ENCODE results near the gene RNF115. TPM values are rescaled to one million over a fixed set of nuclear protein-coding genes. Genes with fewer than 3 reads are reported as not detected.

Gene RNF115
- total and polyA plus RNA-seq, 2 of the 4 experiments (the other 2 are of a cell fraction), result 13.5 to 22.9 TPM

GRCh38 chr1:145757420-145757819, 66.5 kb downstream of the RNF115 start:
- Histone ChIP-seq H3K14ac (replicated peaks; ENCODE audit: low read depth, low read length) (no peak overlapping the region), H2AK5ac (ENCODE audit: low read depth, low read length) (no peak overlapping the region), H3K4ac (ENCODE audit: low read depth, low read length) (no peak overlapping the region), H3K9me1 (ENCODE audit: insufficient read depth, low read length) (0 out of 2 replicates have a peak, but pooled peaks cover 3% of the 10 kb centered on the region), H3K79me1 (ENCODE audit: low read depth in 1 of 2, low read length in 2 of 2) (peaks cover 26 to 78% of the 10 kb centered on the region in 2 experiments), H3K27ac (ENCODE audit: insufficient read depth, low read length) (no peak overlapping the region), H3K18ac (ENCODE audit: low read depth, low read length) (no peak overlapping the region), H2BK20ac (ENCODE audit: low read depth, low read length) (no peak overlapping the region), H3K56ac (ENCODE audit: extremely low read depth, insufficient read depth, low read length) (no peak overlapping the region), H3K9me3 (ENCODE audit: control insufficient read depth, insufficient read depth, low read length) (peaks cover 2% of the 10 kb centered on the region; the same call in 1 of the 2 replicates), H3K23ac (ENCODE audit: low read depth, low read length) (no peak overlapping the region), H3K36me3 (ENCODE audit: control insufficient read depth, insufficient read depth, low read length) (peaks cover 13% of the 10 kb centered on the region), H3K4me1 (ENCODE audit: control insufficient read depth, insufficient read depth, low read length) (peaks cover under 1% of the 10 kb centered on the region; the same call in 1 of the 2 replicates), H2BK5ac (ENCODE audit: low read depth, low read length, poor library complexity, severe bottlenecking) (no peak overlapping the region), H2BK120ac (ENCODE audit: low read depth, low read length) (no peak overlapping the region), H3K9ac (ENCODE audit: low read depth, low read length) (no peak overlapping the region), H2BK15ac (ENCODE audit: low read depth, low read length) (no peak overlapping the region), H4K8ac (ENCODE audit: low read depth in 2 of 2, low read length in 2 of 2) (no peak overlapping the region), H3K4me2 (ENCODE audit: low read depth, low read length) (no peak overlapping the region), H4K91ac (ENCODE audit: insufficient read depth, low read depth, low read length) (no peak overlapping the region), H3K27me3 (ENCODE audit: control insufficient read depth, insufficient read depth, low read length) (no peaks in the 10 kb centered on the region), H4K20me1 (ENCODE audit: insufficient read depth, low read length) (no peaks in the 10 kb centered on the region), H4K5ac (ENCODE audit: low read depth, low read length) (no peak overlapping the region; the same call in 1 of the 2 replicates), H3K4me3 (ENCODE audit: insufficient read depth, low read depth, low read length) (no peak overlapping the region), H2AK9ac (replicated peaks; ENCODE audit: low read depth, low read length, poor library complexity) (no peak overlapping the region), H2AFZ (replicated peaks; ENCODE audit: low read length, poor library complexity) (no peak overlapping the region)
- dilution Hi-C loops (cut with HindIII; ENCODE audit: low sequenced_read_pairs, unreplicated experiment), result no loop called here
- in situ Hi-C loops (cut with MboI; ENCODE audit: low sequenced_read_pairs), result no loop called here
- TF ChIP-seq SMC3 (IDR thresholded peaks at IDR 0.05; ENCODE audit: low read depth, low read length), result no peak
- no peak for TF ChIP-seq USF2 (IDR thresholded peaks at IDR 0.05; ENCODE audit: low read depth, low read length)
- no peak for TF ChIP-seq RCOR1 (IDR thresholded peaks at IDR 0.05; ENCODE audit: insufficient replicate concordance, low read length)
- TF ChIP-seq BHLHE40 (IDR thresholded peaks at IDR 0.05; ENCODE audit: low read depth, low read length), result no peak
- no peak for TF ChIP-seq CHD1 (IDR thresholded peaks at IDR 0.05; ENCODE audit: low read depth, low read length)
- TF ChIP-seq MAZ (IDR thresholded peaks at IDR 0.05; ENCODE audit: borderline replicate concordance, low read depth, low read length), result no peak
- TF ChIP-seq RFX5 (IDR thresholded peaks at IDR 0.05; ENCODE audit: low read depth, low read length), result no peak
- no peak for TF ChIP-seq CTCF (conservative IDR thresholded peaks at IDR 0.05; ENCODE audit: low read depth, low read length)
- TF ChIP-seq NFE2L2 (IDR thresholded peaks at IDR 0.05; ENCODE audit: low read depth, low read length), result no peak
- TF ChIP-seq RAD21 (IDR thresholded peaks at IDR 0.05; ENCODE audit: low read length), result no peak
- no peak for TF ChIP-seq POLR2A (IDR thresholded peaks at IDR 0.05; ENCODE audit: low read depth, low read length)
- no peak for TF ChIP-seq MXI1 (IDR thresholded peaks at IDR 0.05; ENCODE audit: borderline replicate concordance, low read depth, low read length)
- intact Hi-C loops (cut with micrococcal nuclease), result no loop called here
- ChIA-PET CTCF (interaction anchor here (1.1 kb wide), 1 partner anchor 47 kb away, joined by 5 read pairs; no protein-coding TSS in a partner anchor), POLR2A (ENCODE audit: unreplicated experiment) (no interaction called here)
- ATAC-seq (ENCODE audit: low read depth), result 0 out of 2 replicates have a peak, but pooled peaks have one; percentile 24
- no TSS peak for BruUV-seq (replicated peaks)
- WGBS, 2 experiments (ENCODE audit: extremely low coverage in 2 of 2, insufficient read length in 1 of 2), result no CpG with 5 or more reads among the region's 2 CpGs
- DNase-seq, result peak; percentile 35

Data from IMR-90 (cell line).